ENCODE results near the gene HGF.
"Not testable (repeated sequence)": the region's sequence is repeated elsewhere in the genome, so short reads cannot be mapped to it uniquely, and the experiment has no call there.

The HGF gene

DNA sequence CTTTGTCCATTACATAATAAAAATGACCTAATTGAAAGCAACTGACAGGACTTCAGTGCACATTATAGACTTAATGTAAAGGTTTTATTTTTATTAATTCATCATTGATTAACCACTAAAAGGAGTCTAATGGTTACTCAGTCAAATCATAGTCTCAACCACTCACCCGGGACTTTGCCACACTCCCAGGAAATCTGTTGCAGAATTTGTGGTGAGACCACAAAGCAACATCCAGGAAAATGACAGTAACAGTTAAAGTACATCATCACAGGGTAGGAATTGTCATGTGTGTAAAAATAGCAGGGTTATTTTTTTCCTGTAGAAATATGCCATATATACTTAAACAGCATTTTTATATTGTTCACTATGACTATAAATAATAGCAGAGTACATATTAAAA is 6.3 kb upstream of the HGF start:
- no peak for DNase-seq (ENCODE audit: low spot score)

DNA sequence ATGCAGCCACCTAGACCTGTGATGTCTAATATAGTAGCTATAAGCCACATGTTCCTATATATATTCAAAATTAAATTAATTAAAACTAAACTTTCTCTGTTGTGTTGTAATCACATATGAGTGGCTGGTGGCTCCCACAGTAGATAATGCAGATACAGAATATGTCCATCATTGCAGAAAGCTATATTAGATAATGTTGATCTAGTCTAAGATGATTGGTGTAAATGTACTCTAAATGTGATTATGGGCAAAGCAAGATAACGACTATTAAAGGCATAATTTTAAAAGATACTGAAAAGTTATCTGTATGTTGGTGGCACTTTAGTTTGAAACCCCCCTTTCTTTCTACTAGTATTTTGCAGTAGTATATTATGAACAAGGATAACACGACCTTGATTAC is 5.7 kb upstream of the HGF start:
- no peak for DNase-seq (ENCODE audit: low spot score)

GRCh38 chr7:81774551-81774950 is 4.7 kb upstream of the HGF start:
- no peak for DNase-seq (ENCODE audit: low spot score)

DNA sequence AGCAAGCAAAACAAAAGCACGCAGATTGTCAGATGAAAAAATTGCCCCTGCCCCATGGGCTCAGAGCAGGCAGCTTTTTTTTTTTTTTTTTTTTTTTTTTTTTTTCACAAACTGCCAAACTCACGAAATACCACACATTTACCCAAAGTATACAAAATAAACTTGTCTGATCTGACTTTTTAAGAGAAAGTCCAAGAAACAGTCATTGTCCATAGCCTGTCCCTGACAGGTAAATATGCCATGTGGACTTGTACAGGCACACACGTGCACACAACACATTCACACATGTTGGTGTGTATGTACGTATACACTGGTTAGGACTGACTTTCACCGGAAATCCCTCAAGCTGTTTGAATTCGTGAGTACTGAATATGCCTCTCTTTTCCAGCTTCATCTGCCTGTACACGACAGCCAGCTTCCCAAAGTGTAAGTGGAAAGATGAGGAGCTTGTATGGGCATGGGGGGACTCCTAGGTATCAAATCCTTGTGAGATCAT is 929 bp upstream of the HGF start:
- no peak for DNase-seq (ENCODE audit: low spot score)

- no peak for DNase-seq (ENCODE audit: low spot score)
Observed at GRCh38 chr7:81768951-81769778, 682 bp downstream of the HGF start.

GRCh38 chr7:81767926-81768325 is 1.9 kb downstream of the HGF start:
- DNase-seq (ENCODE audit: low spot score): no peak

DNA sequence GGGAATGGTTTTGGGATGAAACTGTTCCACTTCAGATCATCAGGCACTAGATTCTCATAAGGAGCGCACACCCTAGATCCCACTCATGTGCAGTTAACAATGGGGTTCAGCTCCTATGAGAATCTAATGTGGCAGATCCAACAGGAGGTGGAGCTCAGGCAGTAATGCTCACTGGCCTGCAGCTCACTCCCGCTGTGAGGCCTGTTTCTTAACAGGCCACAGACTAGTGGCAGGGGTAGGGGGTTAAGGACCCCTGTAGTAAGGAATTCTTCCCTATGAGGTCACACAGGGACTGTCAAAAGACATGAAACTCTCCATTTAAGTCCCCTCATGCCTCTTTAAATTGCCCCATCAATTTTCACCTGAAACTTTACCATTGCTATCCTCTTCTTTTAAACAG is 8.0 kb downstream of the HGF start:
- DNase-seq (ENCODE audit: low spot score): no peak

DNA sequence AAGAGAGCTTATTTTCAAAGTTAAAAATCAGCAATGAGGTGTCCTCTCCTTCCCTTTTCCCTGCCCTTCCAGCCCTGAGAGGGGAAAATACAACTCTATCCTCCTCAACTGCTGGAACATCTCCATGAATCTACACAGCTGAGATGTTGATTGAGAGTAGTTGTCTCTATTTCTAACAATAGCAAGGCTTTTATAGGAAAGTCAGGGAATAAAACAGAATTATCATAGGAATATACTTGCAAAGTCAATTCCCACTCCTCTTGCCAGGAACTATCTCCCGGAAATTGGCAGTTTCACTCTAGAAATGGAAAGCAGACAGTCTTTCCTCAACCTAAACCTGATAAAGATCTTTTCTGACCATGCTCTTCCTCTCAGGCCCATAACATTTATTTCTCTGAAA is 8.8 kb downstream of the HGF start:
- no peak for DNase-seq (ENCODE audit: low spot score)

GRCh38 chr7:81754918-81755696 is 14.7 kb downstream of the HGF start:
- no peak for DNase-seq (ENCODE audit: low spot score)

- no peak for DNase-seq (ENCODE audit: low spot score)
Observed at GRCh38 chr7:81753392-81753791, 16.5 kb downstream of the HGF start.

DNA sequence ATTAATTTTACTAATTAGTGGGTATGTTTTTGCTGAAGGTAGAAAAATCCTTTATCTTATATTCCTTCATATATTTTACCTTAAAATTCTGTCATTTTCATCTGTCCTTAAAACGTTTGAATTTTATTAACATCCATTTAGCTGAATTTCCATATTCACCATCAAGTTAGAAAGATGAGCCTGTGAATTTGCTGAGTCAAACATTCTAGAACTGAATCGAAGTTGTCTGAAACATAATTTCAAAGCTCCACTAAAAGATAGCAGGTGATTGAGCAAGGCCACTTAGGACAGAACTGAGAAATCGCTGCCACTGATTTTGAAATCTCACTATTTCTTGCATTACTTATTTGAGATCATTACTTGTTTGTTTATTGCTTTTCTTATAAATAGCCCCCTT is 17.5 kb downstream of the HGF start:
- no peak for DNase-seq (ENCODE audit: low spot score)

- DNase-seq (ENCODE audit: low spot score): no peak
Observed at GRCh38 chr7:81751619-81752317, 18.1 kb downstream of the HGF start.

GRCh38 chr7:81745637-81746036 is 24.2 kb downstream of the HGF start:
- DNase-seq (ENCODE audit: low spot score): no peak

DNA sequence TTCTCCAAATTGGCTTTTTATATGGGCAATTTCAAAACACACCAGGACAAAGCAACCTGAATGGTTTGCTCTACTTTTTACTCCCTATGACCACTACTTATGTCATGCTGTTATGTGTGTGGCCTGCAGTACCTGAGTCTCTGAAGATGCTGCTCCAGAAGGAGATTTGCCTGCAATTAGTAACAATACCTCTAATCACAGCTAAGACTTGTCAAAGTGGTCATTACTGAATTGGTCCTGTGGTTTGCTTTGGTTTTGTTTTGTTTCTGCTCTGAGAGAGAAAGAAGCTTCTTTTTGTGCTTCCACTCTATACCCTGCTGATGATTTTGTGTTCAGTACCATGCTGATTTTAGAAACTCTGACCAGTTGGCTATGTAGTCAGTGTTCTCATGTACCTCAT is 25.5 kb downstream of the HGF start:
- no peak for DNase-seq (ENCODE audit: low spot score)

GRCh38 chr7:81743665-81744064 is 26.2 kb downstream of the HGF start:
- no peak for DNase-seq (ENCODE audit: low spot score)

DNA sequence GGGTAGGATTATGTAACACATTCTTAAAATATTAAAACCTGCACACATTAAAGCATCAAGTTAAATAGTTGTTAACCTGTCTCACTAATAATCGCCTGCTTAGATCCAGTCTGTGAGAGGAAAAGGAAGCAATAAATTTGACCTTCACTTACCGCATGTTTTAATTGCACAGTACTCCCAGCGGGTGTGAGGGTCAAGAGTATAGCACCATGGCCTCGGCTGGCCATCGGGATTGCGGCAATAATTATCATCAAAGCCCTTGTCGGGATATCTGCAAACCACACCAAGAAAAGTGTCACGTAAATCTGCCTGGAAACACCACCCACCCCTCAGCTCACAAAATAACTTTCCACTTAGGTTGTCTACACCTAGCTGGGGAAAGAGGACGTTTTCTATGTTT is 26.6 kb downstream of the HGF start:
- no peak for DNase-seq (ENCODE audit: low spot score)

DNA sequence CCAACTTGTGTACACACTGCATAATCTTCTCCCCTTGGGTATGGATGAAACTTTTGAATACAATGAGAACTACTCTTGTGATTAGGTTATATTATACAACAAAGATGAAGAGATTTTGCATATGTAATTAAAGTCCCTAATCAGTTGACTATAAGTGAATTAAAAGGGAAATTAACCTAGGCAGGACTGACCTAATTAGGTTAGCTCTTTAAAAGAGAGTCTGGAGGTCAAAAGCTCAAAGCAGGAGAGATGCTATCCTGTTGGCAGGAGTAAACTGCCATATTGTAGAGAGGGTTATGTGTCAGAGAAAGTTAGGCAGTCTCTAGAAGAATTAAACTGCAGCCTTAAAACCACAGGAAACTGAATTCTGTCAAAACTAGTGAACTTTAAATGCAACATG is 29.4 kb downstream of the HGF start:
- no peak for DNase-seq (ENCODE audit: low spot score)

GRCh38 chr7:81736091-81736490 is 33.8 kb downstream of the HGF start:
- no peak for DNase-seq (ENCODE audit: low spot score)

- no peak for DNase-seq (ENCODE audit: low spot score)
Observed at GRCh38 chr7:81725812-81726127, 44.1 kb downstream of the HGF start.

DNA sequence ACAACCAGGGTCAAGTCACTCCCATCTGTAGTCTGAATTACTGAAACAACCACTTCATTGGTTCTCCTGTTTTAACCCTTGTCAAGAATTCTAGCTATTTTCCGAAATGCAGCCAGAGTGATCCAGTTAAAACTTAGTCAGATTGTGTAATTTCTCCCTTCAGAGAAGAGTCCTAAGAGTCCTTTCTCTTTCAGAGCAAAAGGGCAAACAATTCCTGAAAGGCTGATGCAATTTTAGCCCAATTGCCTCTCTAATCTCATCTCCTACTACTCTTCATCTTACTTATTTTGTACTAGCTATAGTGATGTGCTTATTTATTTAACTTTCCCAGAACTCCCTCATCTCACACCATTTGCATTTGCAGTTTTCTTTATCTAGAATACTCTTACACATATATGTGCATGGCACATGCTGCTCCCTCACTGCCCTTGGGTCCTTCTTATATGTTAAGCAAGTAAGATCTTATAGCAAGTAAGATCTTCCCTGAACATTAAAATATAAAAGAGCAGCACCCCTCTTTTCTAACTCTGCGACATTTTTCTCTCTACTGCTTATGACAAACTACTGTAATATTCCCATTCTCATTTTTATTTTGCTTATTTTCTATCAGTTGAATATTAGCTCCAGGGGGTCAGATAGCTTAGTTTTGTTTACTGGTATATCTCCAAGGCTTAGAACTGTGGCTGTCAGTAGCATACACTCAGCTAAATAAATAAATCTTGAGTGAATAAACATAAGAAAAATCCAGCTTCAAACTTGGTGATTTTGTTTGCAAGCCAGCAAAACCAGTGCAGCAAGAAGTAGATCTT is 44.6 kb downstream of the HGF start:
- DNase-seq (ENCODE audit: low spot score): no peak

DNA sequence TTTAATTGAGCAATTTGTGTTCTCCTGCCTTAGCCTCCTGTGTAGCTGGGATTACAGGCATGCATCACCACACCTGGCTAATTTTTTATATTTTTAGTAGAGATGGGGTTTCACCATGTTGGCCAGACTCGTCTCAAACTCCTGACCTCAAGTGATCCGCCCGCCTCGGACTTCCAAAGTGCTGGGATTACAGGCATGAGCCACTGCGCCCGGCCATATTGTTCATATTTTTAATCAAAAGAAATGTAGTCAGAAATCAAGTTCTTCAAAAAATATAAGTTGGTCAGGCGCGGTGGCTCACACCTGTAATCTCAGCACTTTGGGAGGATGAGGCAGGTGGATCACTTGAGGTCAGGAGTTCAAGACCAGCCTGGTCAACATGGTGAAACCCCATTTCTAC is 47.6 kb downstream of the HGF start:
- DNase-seq (ENCODE audit: low spot score): not testable (repeated sequence)

DNA sequence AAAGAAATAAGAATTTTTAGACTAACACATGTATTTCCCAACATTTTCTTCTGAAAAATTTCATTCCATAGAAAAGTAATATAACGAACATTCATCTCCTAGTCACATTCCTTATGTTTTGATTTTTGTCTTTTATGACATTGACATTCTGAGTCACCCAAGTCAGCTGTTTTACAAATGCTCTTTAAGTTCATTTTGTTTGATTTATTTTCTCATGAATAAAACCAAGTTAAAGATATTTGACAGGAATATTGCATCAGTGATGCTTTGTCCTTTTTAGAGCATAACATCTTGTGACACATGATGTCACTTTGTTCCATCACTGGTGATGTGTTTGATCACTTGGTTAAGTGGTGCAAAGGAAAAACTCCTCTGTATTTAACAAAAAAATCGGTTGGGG is 48.4 kb downstream of the HGF start:
- DNase-seq (ENCODE audit: low spot score): no peak

Measured in globus pallidus (tissue), 1 donor.